Superior temporal gyrus (tissue), 1 donor: Measurements from ENCODE around the gene MAGED1.

Experiments
- DNase-seq: peaks from one replicate; pipeline ENCODE4 v3.0.0-alpha.2; 2016; ENCODE audit errors: extremely low spot score

MAGED1 gene, protein sequence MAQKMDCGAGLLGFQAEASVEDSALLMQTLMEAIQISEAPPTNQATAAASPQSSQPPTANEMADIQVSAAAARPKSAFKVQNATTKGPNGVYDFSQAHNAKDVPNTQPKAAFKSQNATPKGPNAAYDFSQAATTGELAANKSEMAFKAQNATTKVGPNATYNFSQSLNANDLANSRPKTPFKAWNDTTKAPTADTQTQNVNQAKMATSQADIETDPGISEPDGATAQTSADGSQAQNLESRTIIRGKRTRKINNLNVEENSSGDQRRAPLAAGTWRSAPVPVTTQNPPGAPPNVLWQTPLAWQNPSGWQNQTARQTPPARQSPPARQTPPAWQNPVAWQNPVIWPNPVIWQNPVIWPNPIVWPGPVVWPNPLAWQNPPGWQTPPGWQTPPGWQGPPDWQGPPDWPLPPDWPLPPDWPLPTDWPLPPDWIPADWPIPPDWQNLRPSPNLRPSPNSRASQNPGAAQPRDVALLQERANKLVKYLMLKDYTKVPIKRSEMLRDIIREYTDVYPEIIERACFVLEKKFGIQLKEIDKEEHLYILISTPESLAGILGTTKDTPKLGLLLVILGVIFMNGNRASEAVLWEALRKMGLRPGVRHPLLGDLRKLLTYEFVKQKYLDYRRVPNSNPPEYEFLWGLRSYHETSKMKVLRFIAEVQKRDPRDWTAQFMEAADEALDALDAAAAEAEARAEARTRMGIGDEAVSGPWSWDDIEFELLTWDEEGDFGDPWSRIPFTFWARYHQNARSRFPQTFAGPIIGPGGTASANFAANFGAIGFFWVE

DNA sequence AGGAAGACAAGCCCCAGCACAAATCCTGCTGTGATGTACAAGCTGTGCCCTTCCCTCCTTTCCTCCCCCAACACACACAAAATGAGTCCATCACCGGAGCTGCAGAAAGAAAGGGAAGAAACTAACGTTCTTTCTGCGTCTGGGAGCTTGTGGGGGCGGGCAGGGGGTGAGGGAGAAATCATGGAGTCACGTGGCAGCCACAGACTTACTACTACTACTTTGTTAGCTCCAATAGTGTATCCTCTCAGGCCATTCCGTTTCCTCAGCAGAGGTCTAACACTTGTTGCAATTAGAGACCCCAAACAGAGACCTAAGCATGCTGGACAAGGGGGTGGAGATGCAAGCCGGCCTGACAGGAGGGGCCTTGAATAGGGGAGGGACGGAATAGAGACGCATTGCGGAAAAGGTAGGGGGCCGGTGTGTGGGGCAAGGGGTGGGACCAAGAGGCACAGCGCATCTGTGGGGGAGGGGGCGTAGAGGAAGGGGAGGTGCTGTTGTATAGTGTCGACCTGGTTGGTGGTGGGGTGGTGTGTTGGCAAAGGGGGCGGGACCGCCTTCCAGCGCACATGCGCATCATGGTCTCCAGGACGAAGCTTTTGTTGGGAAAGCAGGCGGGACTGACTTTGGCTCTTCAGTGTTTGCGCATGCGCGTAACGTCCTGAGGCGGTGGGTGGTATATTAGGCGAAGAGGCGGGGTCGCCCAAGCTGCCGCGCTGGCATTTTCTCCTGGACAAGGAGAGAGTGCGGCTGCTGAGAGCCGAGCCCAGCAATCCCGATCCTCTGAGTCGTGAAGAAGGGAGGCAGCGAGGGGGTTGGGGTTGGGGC lies at the start of gene MAGED1:
Gene MAGED1, plus strand, starts transcription at position 703 of the 825 bp plus-strand sequence. CDS start 682 bp downstream, outside the sequence.
- DNase-seq = peak; percentile 86

DNA sequence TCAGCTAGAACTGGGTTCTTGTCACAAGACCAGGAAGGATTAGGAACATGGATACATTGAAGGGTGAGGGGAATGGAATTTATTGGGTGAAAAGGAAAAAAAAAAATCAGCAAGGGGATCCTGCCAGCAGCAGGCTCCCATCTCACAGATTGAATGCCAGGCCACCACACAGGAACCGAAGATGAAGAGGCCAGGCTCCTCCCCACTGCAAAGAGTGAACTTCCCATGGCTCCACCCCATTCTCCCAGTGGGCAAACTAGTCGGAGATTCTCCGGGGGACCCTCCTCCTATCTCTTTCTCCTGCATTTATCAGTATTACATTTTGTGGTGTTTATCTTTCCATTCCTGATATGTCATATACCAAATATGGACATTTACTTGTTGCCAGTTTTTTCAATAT lies 46.0 kb upstream of the MAGED1 start:
- no peak for DNase-seq

DNA sequence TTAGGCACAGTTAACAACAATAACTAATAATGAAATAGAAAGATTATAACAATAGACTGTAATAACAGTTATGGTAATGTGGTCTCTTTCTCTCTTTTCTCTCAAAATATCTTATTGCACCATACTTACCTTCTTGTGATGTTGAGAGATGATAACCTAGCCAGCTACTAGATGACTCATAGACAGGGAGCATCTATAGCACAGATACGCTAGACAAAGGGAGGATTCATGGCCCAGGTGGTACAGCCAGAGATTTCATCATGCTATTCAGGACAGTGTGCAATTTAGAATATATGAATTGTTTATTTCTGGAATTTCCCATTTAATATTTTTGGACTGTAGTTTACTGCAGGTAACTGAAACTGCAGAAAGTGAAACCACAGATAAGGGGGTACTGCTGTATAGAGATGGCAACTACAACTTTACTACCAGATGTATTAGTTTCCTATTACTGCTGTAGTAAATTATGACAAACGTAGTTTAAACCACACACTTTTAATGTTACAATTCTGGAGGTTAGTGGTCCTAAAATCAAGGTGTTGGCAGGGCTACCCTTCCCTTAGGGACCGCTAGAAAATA lies 41.8 kb upstream of the MAGED1 start:
- DNase-seq = no peak

DNA sequence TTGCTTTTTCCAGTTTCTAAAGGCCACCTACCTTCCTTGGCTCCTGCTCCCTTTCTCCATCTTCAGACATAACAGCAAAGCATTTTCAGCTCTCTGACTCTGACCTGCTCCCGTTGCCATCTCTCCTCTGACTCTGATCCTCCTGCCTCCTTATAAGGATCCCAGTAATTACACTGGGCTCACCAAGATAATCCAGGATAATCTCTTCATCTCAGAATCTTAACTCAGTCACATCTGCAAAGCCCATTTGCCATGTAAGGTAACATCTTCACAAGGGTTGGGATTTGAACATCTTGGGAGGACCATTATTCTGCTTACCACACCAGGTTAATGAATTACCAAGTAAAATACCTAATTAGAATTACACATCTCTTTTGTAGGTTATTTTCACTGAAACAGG lies 41.3 kb upstream of the MAGED1 start:
- no peak for DNase-seq

DNA sequence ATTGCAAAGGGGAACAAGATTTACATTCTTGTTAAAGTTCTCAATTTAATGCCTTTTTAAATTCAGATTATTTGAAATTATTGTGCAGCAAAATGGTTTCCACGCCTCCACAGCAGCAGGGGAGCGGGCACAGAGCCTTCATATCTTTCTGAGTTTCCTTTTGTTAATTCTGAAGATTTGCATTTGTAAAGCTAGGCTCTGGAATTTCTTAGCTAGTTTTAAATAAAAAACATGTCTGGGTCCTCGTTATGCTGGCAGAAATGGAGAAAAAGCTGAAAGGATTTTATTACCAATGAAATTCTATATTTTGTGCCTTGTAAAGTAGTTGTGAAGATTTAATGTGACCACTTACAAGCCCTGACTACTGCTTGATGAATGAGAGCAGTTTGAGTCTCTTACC lies 40.8 kb upstream of the MAGED1 start:
- no peak for DNase-seq

DNA sequence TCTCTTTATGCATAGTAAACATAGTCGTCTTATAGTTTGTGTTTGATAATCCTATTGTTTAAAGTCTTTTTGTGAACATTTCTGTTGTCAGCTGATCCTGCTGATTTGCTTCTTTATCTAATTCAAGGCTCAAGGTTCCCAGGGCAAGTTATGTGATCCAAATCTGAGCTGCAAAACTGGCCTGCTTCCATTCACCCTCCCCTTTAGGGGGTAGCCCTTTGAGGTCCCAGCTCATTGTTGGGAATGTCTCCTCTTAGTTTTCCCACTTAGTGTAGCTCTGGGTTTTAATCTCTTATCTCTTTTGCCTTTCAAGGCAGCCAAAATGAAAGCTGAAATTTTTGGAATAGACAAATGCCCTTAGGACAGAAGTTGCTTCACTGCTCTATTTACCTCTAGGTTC lies 40.2 kb upstream of the MAGED1 start:
- DNase-seq = no peak

DNA sequence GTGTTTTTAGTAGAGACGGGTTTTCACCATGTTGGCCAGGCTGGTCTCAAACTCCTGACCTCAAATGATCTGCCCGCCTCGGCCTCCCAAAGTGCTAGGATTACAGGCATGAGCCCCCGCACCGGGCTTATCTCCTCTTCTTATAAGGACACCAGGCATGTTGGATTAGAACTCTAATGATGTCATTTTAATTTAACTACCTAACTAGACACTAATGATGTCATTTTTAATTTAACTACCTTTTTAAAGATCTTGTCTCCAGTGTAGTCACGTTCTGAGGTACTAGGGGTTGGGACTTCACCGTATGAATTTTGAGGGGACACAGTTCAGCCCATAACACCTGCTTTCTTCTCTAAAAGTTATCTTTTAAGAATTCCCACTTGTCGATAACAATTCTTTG lies 37.7 kb upstream of the MAGED1 start:
- no peak for DNase-seq

DNA sequence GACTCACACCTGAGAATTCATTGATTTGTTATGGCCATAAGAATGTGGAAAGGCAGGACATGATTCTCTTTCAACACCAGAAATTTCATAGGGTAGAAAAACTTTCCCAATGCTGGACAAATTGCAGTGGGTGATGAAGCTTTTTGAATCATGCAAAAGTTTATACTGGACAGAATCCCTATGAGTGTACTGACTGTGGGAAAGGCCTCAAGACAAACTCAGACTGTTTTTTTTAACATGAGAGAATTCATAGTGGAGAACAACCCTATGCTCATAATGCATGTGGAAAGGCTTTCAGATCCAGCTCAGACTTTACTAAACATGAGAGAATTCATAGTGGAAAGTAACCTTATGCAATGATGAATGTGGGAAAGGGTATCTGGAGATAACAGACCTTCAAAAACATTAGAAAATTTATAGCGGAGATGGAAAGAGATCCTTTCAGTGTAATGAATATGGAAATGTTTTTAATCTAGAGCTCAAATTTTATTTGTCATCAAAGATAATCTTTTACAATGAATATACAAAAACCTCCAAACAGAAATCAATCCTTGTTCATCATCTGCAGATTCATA lies 36.2 kb upstream of the MAGED1 start:
- DNase-seq = no peak

DNA sequence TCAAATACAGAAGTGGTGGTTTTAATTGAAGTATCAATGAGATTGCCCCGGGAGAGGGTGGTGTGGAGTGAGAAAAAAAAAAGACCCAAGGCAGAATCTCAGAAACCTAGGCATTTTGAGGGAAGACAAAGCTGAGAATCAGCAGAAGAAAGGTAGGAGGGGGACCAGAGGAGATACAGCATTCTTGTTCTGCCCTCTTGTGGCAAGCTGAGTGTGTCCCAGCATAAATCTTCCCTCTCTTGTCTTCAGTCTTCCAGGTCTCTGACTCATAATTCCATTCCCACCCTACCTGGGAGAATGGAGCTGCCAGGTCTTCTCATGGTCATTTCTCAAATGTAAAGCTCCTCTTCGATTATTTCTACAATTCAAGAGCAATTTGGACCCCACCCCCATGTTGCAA lies 32.7 kb upstream of the MAGED1 start:
- DNase-seq = peak; percentile 52

DNA sequence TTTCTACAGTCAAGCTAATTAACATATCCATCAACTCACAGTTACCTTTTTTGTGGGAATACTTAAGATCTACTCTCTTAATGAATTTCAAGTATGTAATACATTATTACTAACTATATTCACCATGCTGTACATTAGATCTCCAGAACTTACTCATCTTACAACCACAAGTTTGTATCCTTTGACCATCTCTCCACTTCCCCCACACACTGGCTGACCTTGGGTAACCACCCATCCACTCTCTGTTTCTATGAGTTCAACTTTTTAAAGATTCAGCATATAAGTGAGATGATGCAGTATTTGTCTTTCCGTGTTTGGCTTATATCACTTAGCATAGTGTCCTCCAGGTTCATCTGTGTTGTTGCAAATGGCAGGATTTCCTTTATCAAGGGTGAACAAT lies 30.5 kb upstream of the MAGED1 start:
- no peak for DNase-seq

DNA sequence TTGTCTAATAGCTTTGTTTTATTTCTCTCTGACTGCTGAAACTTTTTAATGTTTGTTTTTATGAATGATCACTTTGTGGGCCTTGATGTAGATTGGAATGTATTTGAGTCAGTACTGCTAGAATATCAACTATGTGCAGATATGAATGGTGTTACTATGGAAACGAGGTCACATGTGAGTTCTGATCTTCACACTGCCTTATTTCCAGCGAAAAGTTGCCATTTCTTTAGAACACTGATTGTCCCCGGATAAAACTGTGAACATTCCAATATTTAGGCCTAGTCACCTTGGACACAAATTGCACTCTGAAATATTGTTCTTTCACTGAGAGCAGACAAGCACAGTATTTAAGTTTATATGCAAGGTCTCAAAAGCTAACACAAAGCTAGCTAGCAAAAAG lies 27.2 kb upstream of the MAGED1 start:
- no peak for DNase-seq

DNA sequence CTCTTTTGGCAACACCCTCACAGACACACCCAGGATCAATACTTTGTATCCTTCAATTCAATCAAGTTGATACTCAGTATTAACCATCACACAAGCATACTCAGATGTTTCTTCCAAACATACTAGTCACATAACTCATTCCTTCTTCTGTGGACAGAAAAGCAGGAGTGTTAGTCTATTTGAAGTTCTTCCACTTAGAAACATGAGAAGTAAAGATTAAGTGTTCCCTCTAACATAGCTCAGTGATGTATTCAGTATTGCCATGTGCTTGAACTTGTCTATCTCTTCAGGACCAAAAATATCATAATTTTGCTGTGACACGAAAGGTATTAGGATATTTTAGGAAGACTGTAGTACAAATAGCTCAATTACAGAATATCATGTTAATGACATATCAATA lies 25.8 kb upstream of the MAGED1 start:
- DNase-seq = no peak

DNA sequence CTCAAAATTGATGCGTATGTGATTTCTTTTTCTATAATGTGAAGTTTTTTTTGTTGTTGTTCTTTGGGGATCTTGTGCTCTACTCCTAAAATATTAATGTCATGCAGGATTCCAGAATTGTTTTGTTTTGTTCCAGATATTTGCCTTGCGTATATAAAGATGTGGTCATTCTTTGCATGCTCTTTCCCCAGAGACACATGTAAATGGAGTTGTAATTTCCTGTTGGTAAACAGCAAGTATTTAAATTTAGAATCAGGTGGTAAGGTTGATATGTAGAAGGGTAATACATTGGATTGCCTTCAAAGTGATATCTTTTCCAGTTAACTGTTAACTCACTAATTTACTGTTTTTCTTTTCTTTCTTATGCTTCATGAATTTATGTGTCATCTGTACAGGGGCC lies 23.1 kb upstream of the MAGED1 start:
- no peak for DNase-seq

DNA sequence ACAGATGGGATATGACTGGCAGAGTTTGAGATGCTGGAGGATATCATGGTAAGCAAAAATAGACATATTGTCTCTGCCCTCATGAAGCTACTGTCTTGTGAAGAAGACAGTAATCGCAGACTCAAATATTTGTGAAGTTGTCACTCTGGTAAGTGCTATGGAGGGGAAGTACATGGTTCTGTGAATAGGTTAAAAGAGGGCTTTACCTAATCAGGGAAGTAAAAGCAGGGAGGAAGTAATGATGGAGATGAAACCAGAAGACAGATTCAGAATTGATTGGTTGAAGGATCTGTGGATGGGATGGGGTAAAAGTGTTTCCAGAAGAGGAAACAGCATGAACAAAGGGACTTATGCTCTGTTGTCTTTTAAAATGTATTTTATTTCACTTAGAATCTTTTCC lies 19.3 kb upstream of the MAGED1 start:
- DNase-seq = no peak

DNA sequence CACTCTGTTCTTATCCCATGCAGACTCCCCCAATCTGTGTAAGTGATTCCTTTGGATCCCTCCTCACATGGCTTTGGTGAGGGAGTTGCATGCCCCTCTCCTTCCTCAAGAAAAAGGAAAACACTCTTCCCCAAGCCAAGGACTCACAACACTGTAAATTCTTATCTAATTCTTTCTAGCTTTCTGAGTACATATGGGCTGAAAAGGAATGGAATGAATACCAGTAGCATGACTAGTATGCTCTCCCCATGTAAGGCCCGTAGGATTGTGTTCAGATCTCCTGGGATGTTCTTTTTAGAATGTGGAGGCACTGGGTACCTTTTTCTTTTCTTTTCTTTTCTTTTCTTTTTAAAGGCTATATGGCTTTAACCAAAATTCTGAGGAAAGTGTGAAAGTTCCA lies 17.0 kb upstream of the MAGED1 start:
- no peak for DNase-seq

DNA sequence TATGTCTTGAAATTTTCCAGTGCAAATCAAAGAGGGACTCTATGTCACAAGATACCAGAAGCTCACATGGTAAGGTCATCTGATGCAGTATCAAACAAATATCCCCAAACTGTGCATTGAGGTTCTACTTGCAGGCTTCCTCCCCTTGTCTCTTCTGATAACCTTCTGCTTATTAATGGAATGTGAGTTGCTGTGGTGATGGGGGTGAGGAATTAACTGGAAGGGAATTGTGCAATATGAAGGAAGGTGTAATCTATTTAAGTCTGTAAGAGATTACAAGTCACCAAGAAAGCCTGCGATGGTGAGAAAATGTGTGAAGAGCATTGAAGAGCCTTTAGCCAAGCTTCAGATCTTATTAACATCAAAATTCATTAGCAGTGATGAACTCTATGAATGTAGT lies 15.4 kb upstream of the MAGED1 start:
- no peak for DNase-seq

DNA sequence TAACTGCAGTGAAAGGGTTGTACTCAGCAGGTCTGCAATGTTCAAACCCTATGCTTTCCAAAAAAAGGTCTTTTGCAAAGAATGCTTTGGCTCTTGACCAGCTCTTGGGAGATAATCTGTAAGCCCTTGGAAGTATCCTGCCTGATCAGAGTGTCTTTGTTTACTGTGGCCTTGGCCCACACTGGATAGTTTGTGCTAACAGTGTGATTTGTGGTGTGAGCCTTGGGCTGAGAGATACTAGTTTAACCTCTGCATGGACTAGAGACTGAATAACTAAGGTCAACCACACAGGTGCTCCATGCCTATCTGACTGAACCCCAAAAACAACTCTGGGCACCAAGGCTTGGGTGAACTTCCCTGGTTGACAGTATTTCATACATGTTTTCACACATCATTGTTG lies 3.6 kb upstream of the MAGED1 start:
- DNase-seq = no peak

DNA sequence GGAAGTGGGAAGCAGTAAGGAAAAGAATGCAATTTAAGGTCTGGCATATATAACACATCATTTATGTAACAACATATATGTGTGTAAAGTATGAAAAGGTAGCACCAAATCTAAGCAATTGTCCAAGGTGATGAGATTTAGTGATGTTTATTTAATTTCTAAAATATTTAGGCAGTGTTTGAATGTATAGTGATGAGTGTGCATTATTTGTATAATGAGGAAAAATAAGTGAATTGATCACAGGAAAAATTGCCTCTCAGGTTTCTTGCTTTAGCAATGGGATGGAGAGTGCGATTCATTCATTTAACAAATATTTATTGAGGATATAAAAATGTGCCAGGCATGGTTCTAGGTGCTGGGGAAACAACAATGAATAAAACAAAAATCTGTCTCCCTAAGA lies 2.2 kb upstream of the MAGED1 start:
- DNase-seq = no peak

DNA sequence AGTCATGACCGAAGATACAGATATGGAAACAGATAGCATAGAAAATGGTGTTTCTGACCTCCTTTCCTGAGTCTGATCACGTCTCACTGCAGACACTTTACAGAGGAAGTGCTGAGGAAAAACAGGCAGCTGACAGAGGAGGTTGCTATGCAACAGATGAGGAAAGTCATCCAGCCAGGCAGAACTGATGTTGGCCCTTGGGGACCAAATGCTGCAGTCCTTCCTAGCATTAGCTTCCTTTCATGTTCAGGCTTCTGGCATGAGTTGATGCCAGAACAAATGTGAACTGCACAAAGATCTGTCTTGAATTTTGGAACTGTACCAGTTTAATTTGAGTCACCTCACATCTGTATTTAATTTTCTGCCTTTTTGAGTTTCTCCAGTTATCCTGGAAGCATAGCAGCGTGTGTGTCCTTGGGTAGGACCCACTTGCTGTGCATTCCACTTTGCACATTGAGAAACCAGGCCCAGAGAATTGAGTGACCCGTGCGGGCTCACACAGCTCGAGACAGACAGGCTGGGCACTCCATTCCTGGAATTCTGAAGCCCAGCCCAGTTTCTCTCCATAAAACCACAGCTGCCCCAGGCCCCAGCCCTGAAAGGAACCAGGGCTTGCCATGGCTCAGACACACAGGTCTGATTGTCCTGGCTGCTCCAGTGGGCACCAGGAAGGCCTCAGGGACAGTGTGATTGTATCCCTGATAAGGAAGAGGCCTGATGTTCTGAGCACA lies 1.4 kb upstream of the MAGED1 start:
- DNase-seq = peak; percentile 72

DNA sequence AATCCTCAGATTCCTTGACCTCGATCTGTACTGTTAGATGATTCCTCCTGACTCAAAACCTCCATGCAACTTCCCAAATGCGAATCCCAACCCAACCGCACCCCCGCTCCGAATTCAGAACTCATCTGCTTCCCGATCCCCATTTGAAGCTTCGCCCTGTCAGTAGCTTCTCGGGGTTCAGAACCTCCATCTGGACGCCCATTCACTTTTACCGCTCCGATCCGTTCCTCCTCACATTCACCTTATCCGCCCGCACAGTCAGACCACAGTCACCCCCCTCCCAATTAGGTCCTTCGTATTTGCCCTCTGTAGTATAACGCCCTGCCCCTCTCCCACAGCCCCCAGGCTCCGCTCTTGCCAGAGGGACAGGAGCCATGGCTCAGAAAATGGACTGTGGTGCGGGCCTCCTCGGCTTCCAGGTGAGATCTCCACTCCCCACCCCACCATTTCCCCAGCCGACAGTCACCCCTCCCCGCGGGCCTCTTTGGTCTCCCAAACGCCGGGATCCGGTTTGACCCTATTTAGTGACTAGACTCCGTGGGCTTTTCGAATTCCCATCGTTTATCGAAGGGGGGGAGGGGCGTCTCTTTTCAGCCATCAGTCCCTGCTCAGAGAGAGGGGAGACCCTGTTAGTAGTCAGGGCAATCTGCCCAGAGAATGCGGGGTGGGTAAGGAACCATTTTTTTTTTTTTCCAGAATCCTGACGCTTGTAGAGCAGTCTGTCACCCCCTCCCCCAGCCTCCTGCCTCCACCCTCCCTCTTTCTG lies 691 bp downstream of the MAGED1 start:
- DNase-seq = peak; percentile 26
